Measurements from ENCODE around the gene PTTG1IP. TPM values are rescaled to one million over a fixed set of nuclear protein-coding genes. Genes with fewer than 3 reads are reported as not detected.

PTTG1IP gene
- total and polyA plus RNA-seq, 10 of the 15 experiments (the other 5 are each of a cell fraction or from before 2014, with no cell fraction given), result 2.4 to 56.4 (median 44.4) TPM

DNA sequence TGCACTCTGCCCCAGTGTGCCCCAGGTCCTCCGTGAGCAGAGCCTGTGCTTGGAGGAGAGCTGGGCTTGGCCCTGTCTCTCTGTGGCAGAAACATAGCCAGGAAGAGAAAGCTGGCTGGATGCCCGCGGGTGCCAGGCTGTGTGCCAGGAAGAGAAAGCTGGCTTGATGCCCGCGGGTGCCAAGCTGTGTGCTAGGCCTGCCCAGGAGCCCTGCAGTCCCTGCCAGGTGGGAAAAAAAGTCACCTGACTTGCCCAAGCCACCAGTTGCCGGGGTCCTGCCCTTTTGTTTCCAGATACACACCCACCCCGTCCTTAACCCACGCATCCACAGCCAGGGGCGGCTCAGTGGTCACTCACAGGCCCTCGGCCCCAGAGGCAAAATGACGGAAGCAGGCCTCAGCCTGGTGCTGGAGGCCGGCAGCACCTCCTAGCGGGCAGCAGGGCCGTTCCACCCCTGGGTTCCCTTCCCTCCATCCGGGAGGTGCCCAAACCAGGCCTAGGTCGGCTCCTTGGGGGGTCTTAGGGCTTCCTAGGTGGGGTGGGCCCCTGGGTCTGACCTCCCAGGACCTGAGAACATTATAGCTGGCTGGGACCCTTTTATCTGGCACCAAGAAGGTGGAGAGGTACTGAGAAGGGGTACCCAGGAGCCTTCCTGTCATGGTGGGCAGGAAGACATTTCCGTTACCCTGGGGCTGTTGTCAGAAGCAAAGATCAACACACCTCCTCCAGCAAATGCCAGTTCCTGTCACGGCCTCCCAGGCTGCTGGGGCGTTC is 38.1 kb upstream of the PTTG1IP start:
- DNase-seq (ENCODE audit: low read depth, low spot score), result no peak
- in situ Hi-C loops (cut with MboI) (no loop called here), intact Hi-C loops (cut with micrococcal nuclease; ENCODE audit: unreplicated experiment) (no loop called here)
- WGBS (ENCODE audit: insufficient coverage, insufficient replicate concordance, low lambda C conversion rate, missing lambda C conversion rate), result 37% methylated on average over 19 of the region's 19 CpGs
- H3K9me3 ChIP-seq (replicated peaks; ENCODE audit: control insufficient read depth, insufficient read depth, low read length), result no peaks in the 10 kb centered on the region
- peak overlapping the region; percentile 31 for H3K4me2 ChIP-seq (ENCODE audit: control insufficient read depth, insufficient read depth)
- H3K4me3 ChIP-seq, result no peak overlapping the region
- ChIA-PET SMC1A (ENCODE audit: uncharacterized antibody, unreplicated experiment) (no interaction called here), CTCF (interaction anchor here (1.3 kb wide), 1 partner anchor 227 kb away, joined by 3 read pairs; no protein-coding TSS in a partner anchor), RAD21 (ENCODE audit: unreplicated experiment) (no interaction called here), POLR2A (no interaction called here)
- peak; percentile 47 for FAIRE-seq
- no peaks in the 10 kb centered on the region for H3K27me3 ChIP-seq (replicated peaks in 1 of 2; ENCODE audit: control insufficient read depth in 2 of 2, insufficient read depth in 2 of 2, low read length in 1 of 2)
- peaks cover 35% of the 10 kb centered on the region for H3K4me1 ChIP-seq (ENCODE audit: control insufficient read depth, insufficient read depth, low read length)
- peak overlapping the region; percentile 62 for H3K27ac ChIP-seq (ENCODE audit: control insufficient read depth, insufficient read depth)
- peaks cover 10% of the 10 kb centered on the region for H3K79me2 ChIP-seq (ENCODE audit: control insufficient read depth, insufficient read depth, low read length)
- H4K20me1 ChIP-seq (ENCODE audit: control insufficient read depth, insufficient read depth), result no peaks in the 10 kb centered on the region
- H2AFZ ChIP-seq (ENCODE audit: control insufficient read depth, low read depth, low read length), result peak overlapping the region; percentile 42
- H3K9ac ChIP-seq (ENCODE audit: control insufficient read depth, insufficient read depth, low read length), result peak overlapping the region; percentile 10
- peaks cover 3 to 15% of the 10 kb centered on the region in 2 experiments; a peak in 3 of 4 replicates for H3K36me3 ChIP-seq (ENCODE audit: control insufficient read depth in 2 of 2, insufficient read depth in 2 of 2, low read length in 1 of 2)
- BruUV-seq (replicated peaks), result no TSS peak
- ATAC-seq, result no peak; the same call in 2 of the 3 replicates
- TF ChIP-seq, protein P1, sequence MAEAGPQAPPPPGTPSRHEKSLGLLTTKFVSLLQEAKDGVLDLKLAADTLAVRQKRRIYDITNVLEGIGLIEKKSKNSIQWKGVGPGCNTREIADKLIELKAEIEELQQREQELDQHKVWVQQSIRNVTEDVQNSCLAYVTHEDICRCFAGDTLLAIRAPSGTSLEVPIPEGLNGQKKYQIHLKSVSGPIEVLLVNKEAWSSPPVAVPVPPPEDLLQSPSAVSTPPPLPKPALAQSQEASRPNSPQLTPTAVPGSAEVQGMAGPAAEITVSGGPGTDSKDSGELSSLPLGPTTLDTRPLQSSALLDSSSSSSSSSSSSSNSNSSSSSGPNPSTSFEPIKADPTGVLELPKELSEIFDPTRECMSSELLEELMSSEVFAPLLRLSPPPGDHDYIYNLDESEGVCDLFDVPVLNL (IDR thresholded peaks at IDR 0.05; ENCODE audit: low read depth, low read length), result no peak
- TF ChIP-seq NRF1 (conservative IDR thresholded peaks at IDR 0.05; ENCODE audit: low read depth, low read length) (no peak), FOXK2 (IDR thresholded peaks at IDR 0.05) (no peak), ZBED1 (IDR thresholded peaks at IDR 0.05; ENCODE audit: borderline replicate concordance) (no peak), TCF7 (IDR thresholded peaks at IDR 0.05; ENCODE audit: borderline replicate concordance) (no peak), EZH2 (IDR thresholded peaks at IDR 0.05; ENCODE audit: borderline replicate concordance, control insufficient read depth, low read depth, low read length) (no peak), DPF2 (IDR thresholded peaks at IDR 0.05) (no peak), FOS (IDR thresholded peaks at IDR 0.05; ENCODE audit: borderline replicate concordance, extremely low read depth, insufficient read length) (no peak), SPI1 (IDR thresholded peaks at IDR 0.05; ENCODE audit: borderline replicate concordance, insufficient read depth, low read depth, low read length) (no peak), SMC3 (IDR thresholded peaks at IDR 0.05; ENCODE audit: borderline replicate concordance, low read length) (peak; percentile 28; the same call in 1 of the 2 replicates), ZNF274 (IDR thresholded peaks at IDR 0.05; ENCODE audit: insufficient read depth, insufficient read length) (no peak), RAD21 (IDR thresholded peaks at IDR 0.05; ENCODE audit: insufficient read depth, low read depth, low read length) (peak; percentile 68)
- TF ChIP-seq, protein P2, sequence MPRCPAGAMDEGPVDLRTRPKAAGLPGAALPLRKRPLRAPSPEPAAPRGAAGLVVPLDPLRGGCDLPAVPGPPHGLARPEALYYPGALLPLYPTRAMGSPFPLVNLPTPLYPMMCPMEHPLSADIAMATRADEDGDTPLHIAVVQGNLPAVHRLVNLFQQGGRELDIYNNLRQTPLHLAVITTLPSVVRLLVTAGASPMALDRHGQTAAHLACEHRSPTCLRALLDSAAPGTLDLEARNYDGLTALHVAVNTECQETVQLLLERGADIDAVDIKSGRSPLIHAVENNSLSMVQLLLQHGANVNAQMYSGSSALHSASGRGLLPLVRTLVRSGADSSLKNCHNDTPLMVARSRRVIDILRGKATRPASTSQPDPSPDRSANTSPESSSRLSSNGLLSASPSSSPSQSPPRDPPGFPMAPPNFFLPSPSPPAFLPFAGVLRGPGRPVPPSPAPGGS (IDR thresholded peaks at IDR 0.05; ENCODE audit: borderline replicate concordance, insufficient read depth, low read depth, low read length, poor library complexity, severe bottlenecking), result no peak
- TF ChIP-seq, protein P3, sequence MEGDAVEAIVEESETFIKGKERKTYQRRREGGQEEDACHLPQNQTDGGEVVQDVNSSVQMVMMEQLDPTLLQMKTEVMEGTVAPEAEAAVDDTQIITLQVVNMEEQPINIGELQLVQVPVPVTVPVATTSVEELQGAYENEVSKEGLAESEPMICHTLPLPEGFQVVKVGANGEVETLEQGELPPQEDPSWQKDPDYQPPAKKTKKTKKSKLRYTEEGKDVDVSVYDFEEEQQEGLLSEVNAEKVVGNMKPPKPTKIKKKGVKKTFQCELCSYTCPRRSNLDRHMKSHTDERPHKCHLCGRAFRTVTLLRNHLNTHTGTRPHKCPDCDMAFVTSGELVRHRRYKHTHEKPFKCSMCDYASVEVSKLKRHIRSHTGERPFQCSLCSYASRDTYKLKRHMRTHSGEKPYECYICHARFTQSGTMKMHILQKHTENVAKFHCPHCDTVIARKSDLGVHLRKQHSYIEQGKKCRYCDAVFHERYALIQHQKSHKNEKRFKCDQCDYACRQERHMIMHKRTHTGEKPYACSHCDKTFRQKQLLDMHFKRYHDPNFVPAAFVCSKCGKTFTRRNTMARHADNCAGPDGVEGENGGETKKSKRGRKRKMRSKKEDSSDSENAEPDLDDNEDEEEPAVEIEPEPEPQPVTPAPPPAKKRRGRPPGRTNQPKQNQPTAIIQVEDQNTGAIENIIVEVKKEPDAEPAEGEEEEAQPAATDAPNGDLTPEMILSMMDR (IDR thresholded peaks at IDR 0.05 in 2 of 3, conservative IDR thresholded peaks at IDR 0.05 in 1 of 3; ENCODE audit: control insufficient read depth in 2 of 3, extremely low read depth in 1 of 3, insufficient read depth in 1 of 3, low read depth in 3 of 3, low read length in 3 of 3), result peak in 2 of 3 experiments; percentile 19 to 70; a peak in 3 of 6 replicates
- TF ChIP-seq, protein P4, sequence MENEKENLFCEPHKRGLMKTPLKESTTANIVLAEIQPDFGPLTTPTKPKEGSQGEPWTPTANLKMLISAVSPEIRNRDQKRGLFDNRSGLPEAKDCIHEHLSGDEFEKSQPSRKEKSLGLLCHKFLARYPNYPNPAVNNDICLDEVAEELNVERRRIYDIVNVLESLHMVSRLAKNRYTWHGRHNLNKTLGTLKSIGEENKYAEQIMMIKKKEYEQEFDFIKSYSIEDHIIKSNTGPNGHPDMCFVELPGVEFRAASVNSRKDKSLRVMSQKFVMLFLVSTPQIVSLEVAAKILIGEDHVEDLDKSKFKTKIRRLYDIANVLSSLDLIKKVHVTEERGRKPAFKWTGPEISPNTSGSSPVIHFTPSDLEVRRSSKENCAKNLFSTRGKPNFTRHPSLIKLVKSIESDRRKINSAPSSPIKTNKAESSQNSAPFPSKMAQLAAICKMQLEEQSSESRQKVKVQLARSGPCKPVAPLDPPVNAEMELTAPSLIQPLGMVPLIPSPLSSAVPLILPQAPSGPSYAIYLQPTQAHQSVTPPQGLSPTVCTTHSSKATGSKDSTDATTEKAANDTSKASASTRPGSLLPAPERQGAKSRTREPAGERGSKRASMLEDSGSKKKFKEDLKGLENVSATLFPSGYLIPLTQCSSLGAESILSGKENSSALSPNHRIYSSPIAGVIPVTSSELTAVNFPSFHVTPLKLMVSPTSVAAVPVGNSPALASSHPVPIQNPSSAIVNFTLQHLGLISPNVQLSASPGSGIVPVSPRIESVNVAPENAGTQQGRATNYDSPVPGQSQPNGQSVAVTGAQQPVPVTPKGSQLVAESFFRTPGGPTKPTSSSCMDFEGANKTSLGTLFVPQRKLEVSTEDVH (IDR thresholded peaks at IDR 0.05; ENCODE audit: low read depth, partially characterized antibody), result no peak
